ENCODE results near the gene WDR1.

WDR1 gene

GRCh38 chr4:10151182-10151581 is 34.6 kb upstream of the WDR1 start:
- Histone ChIP-seq H4K20me1 (ENCODE audit: low read depth, low read length) (no peaks in the 10 kb centered on the region), H3K79me2 (ENCODE audit: insufficient read depth, low read length) (no peaks in the 10 kb centered on the region), H3K27me3 (ENCODE audit: low read length) (no peaks in the 10 kb centered on the region), H3K4me2 (ENCODE audit: low read depth, low read length, poor library complexity, severe bottlenecking) (no peak overlapping the region), H3K9me3 (ENCODE audit: insufficient read depth, low read length) (no peaks in the 10 kb centered on the region), H3K27ac (ENCODE audit: low read depth, low read length) (no peak overlapping the region), H3K4me3 (ENCODE audit: insufficient read depth, low read length, poor library complexity, severe bottlenecking) (no peak overlapping the region), H3K36me3 (ENCODE audit: low read length) (no peaks in the 10 kb centered on the region), H2AFZ (ENCODE audit: low read depth, low read length, severe bottlenecking) (no peak overlapping the region), H3K9ac (ENCODE audit: low read length) (no peak overlapping the region), H3K9me2 (replicated peaks; ENCODE audit: insufficient read depth, low read length) (no peaks in the 10 kb centered on the region), H3F3A (ENCODE audit: insufficient read depth) (no peaks in the 10 kb centered on the region)
- TF ChIP-seq CTCF (IDR thresholded peaks at IDR 0.05; ENCODE audit: insufficient read depth, low read length, poor library complexity, severe bottlenecking) (no peak), EZH2phosphoT487 (conservative IDR thresholded peaks at IDR 0.05; ENCODE audit: low read length) (no peak)

- H3K27ac ChIP-seq (ENCODE audit: low read depth, low read length): no peak overlapping the region
- no peaks in the 10 kb centered on the region for H3K27me3 ChIP-seq (ENCODE audit: low read length)
- TF ChIP-seq CTCF (IDR thresholded peaks at IDR 0.05; ENCODE audit: insufficient read depth, low read length, poor library complexity, severe bottlenecking): no peak
- no peaks in the 10 kb centered on the region for H3K9me2 ChIP-seq (replicated peaks; ENCODE audit: insufficient read depth, low read length)
- H3K4me3 ChIP-seq (ENCODE audit: insufficient read depth, low read length, poor library complexity, severe bottlenecking): no peak overlapping the region
- no peaks in the 10 kb centered on the region for H4K20me1 ChIP-seq (ENCODE audit: low read depth, low read length)
- no peaks in the 10 kb centered on the region for H3K9me3 ChIP-seq (ENCODE audit: insufficient read depth, low read length)
- no peaks in the 10 kb centered on the region for H3K36me3 ChIP-seq (ENCODE audit: low read length)
- no peaks in the 10 kb centered on the region for H3K79me2 ChIP-seq (ENCODE audit: insufficient read depth, low read length)
- H3F3A ChIP-seq (ENCODE audit: insufficient read depth): no peaks in the 10 kb centered on the region
- H3K4me2 ChIP-seq (ENCODE audit: low read depth, low read length, poor library complexity, severe bottlenecking): no peak overlapping the region
- H2AFZ ChIP-seq (ENCODE audit: low read depth, low read length, severe bottlenecking): no peak overlapping the region
- H3K9ac ChIP-seq (ENCODE audit: low read length): no peak overlapping the region
These were observed 28.4 kb upstream of the WDR1 start for GRCh38 chr4:10144966-10145365.

- Histone ChIP-seq H3F3A (ENCODE audit: insufficient read depth) (no peaks in the 10 kb centered on the region), H3K79me2 (ENCODE audit: insufficient read depth, low read length) (no peaks in the 10 kb centered on the region), H3K27me3 (ENCODE audit: low read length) (no peaks in the 10 kb centered on the region), H3K9ac (ENCODE audit: low read length) (no peak overlapping the region), H3K4me2 (ENCODE audit: low read depth, low read length, poor library complexity, severe bottlenecking) (no peak overlapping the region), H3K9me2 (replicated peaks; ENCODE audit: insufficient read depth, low read length) (no peaks in the 10 kb centered on the region), H2AFZ (ENCODE audit: low read depth, low read length, severe bottlenecking) (no peak overlapping the region), H3K27ac (ENCODE audit: low read depth, low read length) (no peak overlapping the region), H3K36me3 (ENCODE audit: low read length) (no peaks in the 10 kb centered on the region), H3K4me3 (ENCODE audit: insufficient read depth, low read length, poor library complexity, severe bottlenecking) (no peak overlapping the region), H3K9me3 (ENCODE audit: insufficient read depth, low read length) (no peaks in the 10 kb centered on the region), H4K20me1 (ENCODE audit: low read depth, low read length) (no peaks in the 10 kb centered on the region)
- TF ChIP-seq EZH2phosphoT487 (conservative IDR thresholded peaks at IDR 0.05; ENCODE audit: low read length) (no peak), CTCF (IDR thresholded peaks at IDR 0.05; ENCODE audit: insufficient read depth, low read length, poor library complexity, severe bottlenecking) (no peak)
These were observed 27.9 kb upstream of the WDR1 start for GRCh38 chr4:10144479-10144878.

GRCh38 chr4:10143171-10143570 is 26.6 kb upstream of the WDR1 start:
- H3K9me2 ChIP-seq (replicated peaks; ENCODE audit: insufficient read depth, low read length): no peaks in the 10 kb centered on the region
- H3K79me2 ChIP-seq (ENCODE audit: insufficient read depth, low read length): no peaks in the 10 kb centered on the region
- no peaks in the 10 kb centered on the region for H3K27me3 ChIP-seq (ENCODE audit: low read length)
- TF ChIP-seq CTCF (IDR thresholded peaks at IDR 0.05; ENCODE audit: insufficient read depth, low read length, poor library complexity, severe bottlenecking): no peak
- TF ChIP-seq EZH2phosphoT487 (conservative IDR thresholded peaks at IDR 0.05; ENCODE audit: low read length): no peak
- H3K9me3 ChIP-seq (ENCODE audit: insufficient read depth, low read length): no peaks in the 10 kb centered on the region
- H3K9ac ChIP-seq (ENCODE audit: low read length): no peak overlapping the region
- H4K20me1 ChIP-seq (ENCODE audit: low read depth, low read length): no peaks in the 10 kb centered on the region
- H3K4me2 ChIP-seq (ENCODE audit: low read depth, low read length, poor library complexity, severe bottlenecking): no peak overlapping the region
- no peak overlapping the region for H3K4me3 ChIP-seq (ENCODE audit: insufficient read depth, low read length, poor library complexity, severe bottlenecking)
- no peak overlapping the region for H3K27ac ChIP-seq (ENCODE audit: low read depth, low read length)
- no peak overlapping the region for H2AFZ ChIP-seq (ENCODE audit: low read depth, low read length, severe bottlenecking)
- H3F3A ChIP-seq (ENCODE audit: insufficient read depth): no peaks in the 10 kb centered on the region
- H3K36me3 ChIP-seq (ENCODE audit: low read length): no peaks in the 10 kb centered on the region

Measured in SU-DHL-6 (cell line).